OCI-LY1 (cell line): ENCODE measurements around the gene ELL2.

Experiments
- H2AFZ ChIP-seq: fragments of 200-600 bp; sonication (generic), shearing (Covaris generic); 2 replicates; pipeline ENCODE4 v1.6.0; 2014; ENCODE audit warnings: antibody characterized with exemption, mild to moderate bottlenecking, low read length
- H3F3A ChIP-seq: fragments of 200-600 bp; sonication (generic), shearing (Covaris generic); 2 replicates; pipeline ENCODE4 v1.6.0; 2014; ENCODE audit warnings: mild to moderate bottlenecking, antibody characterized with exemption, low read length, moderate library complexity; ENCODE audit not compliant: insufficient read depth
- H3K27ac ChIP-seq: fragments of 200-600 bp; sonication (generic); 2 replicates; pipeline ENCODE4 v1.5.1; 2014; ENCODE audit warnings: low read length, mixed run types, mild to moderate bottlenecking, low read depth; ENCODE audit not compliant: poor library complexity, severe bottlenecking
- H3K27me3 ChIP-seq: fragments of 200-600 bp; sonication (generic); 2 replicates; pipeline ENCODE4 v1.6.0; 2014; ENCODE audit warnings: antibody characterized with exemption, mild to moderate bottlenecking, low read length, moderate library complexity; ENCODE audit not compliant: insufficient read depth
- H3K36me3 ChIP-seq: fragments of 200-600 bp; sonication (generic); 2 replicates; pipeline ENCODE4 v1.6.1; 2014; ENCODE audit warnings: mild to moderate bottlenecking, antibody characterized with exemption, low read length, moderate library complexity, mixed read lengths; ENCODE audit not compliant: insufficient read depth
- H3K4me1 ChIP-seq: fragments of 200-600 bp; sonication (generic); 2 replicates; pipeline ENCODE4 v1.5.1; 2014; ENCODE audit warnings: mild to moderate bottlenecking, low read length, moderate library complexity; ENCODE audit not compliant: insufficient read depth, severe bottlenecking
- H3K4me2 ChIP-seq: fragments of 200-600 bp; sonication (generic), shearing (Covaris generic); 2 replicates; pipeline ENCODE4 v1.6.1; 2014; ENCODE audit warnings: low read length
- H3K4me3 ChIP-seq: fragments of 200-600 bp; sonication (generic); 2 replicates; pipeline ENCODE4 v1.5.1; 2014; ENCODE audit warnings: low read length, low read depth, mild to moderate bottlenecking, mixed read lengths; ENCODE audit not compliant: poor library complexity, severe bottlenecking
- H3K79me2 ChIP-seq: fragments of 200-600 bp; shearing (Covaris generic); 2 replicates; pipeline ENCODE4 v1.6.1; 2016; ENCODE audit warnings: mixed run types, low read length, mixed read lengths; ENCODE audit not compliant: insufficient read depth
- H3K9ac ChIP-seq: fragments of 200-600 bp; sonication (generic), shearing (Covaris generic); 2 replicates; pipeline ENCODE4 v1.6.1; 2014; ENCODE audit warnings: mild to moderate bottlenecking, low read length, mixed read lengths
- H3K9me2 ChIP-seq: fragments of 200-600 bp; sonication (generic), shearing (Covaris generic); 2 replicates; pipeline ENCODE4 v1.6.1; 2014; ENCODE audit warnings: low read depth, mild to moderate bottlenecking, low read length, mixed read lengths
- H3K9me3 ChIP-seq: fragments of 200-600 bp; shearing (Covaris generic); 2 replicates; pipeline ENCODE4 v1.6.1; 2014; ENCODE audit warnings: low read length, mixed read lengths
- H4K20me1 ChIP-seq: fragments of 200-600 bp; sonication (generic), shearing (Covaris generic); 2 replicates; pipeline ENCODE4 v1.6.0; 2016; ENCODE audit warnings: mild to moderate bottlenecking, low read length; ENCODE audit not compliant: insufficient read depth
- CTCF ChIP-seq: fragments of 200-600 bp; sonication (generic), shearing (Covaris generic); IDR thresholded peaks from 2 replicates; pipeline ENCODE4 v1.5.1; 2017; ENCODE audit warnings: mild to moderate bottlenecking, antibody characterized with exemption, low read length, moderate library complexity, mixed read lengths
- EZH2 ChIP-seq: fragments of 200-600 bp; sonication (generic), shearing (Covaris generic); IDR thresholded peaks from 2 replicates; pipeline ENCODE4 v1.8.0; 2017; ENCODE audit warnings: borderline replicate concordance, mixed run types, mild to moderate bottlenecking, antibody characterized with exemption, low read length, moderate library complexity, mixed read lengths

The ELL2 gene

GRCh38 chr5:95961617-95962474 lies at the start of gene ELL2:
Gene ELL2, minus strand, starts transcription at chr5:95961851. Its CDS starts 130 bp downstream, at chr5:95961721.
- Histone ChIP-seq H3K4me2 (peak within 1 kb of the TSS; percentile 73), H3K4me1 (peaks cover 18% of the 10 kb centered on the region), H2AFZ (peak within 1 kb of the TSS; percentile 16; the same call in 1 of the 2 replicates), H4K20me1 (no peaks in the 10 kb centered on the region), H3K9me3 (no peaks in the 10 kb centered on the region), H3K36me3 (no peaks in the 10 kb centered on the region), H3K27ac (no peak within 1 kb of the TSS), H3K9ac (peak within 1 kb of the TSS; percentile 71), H3K27me3 (0 out of 2 replicates have a peak, but pooled peaks cover 9% of the 10 kb centered on the region), H3F3A (no peaks in the 10 kb centered on the region), H3K4me3 (peak within 1 kb of the TSS; percentile 81), H3K9me2 (no peaks in the 10 kb centered on the region), H3K79me2 (no peaks in the 10 kb centered on the region)
- TF ChIP-seq CTCF (no peak), EZH2 (no peak)

GRCh38 chr5:96008987-96009647 lies 47.5 kb upstream of the ELL2 start:
- H3K79me2 ChIP-seq = no peaks in the 10 kb centered on the region
- no peaks in the 10 kb centered on the region for H3K4me1 ChIP-seq
- H3K9me2 ChIP-seq = no peaks in the 10 kb centered on the region
- no peak overlapping the region for H2AFZ ChIP-seq
- H3K27me3 ChIP-seq = no peaks in the 10 kb centered on the region
- H3K9ac ChIP-seq = no peak overlapping the region
- no peak for TF ChIP-seq CTCF
- TF ChIP-seq EZH2 = no peak
- H3K4me3 ChIP-seq = no peak overlapping the region
- H3F3A ChIP-seq = no peaks in the 10 kb centered on the region
- no peaks in the 10 kb centered on the region for H3K36me3 ChIP-seq
- H4K20me1 ChIP-seq = no peaks in the 10 kb centered on the region
- H3K27ac ChIP-seq = no peak overlapping the region
- no peak overlapping the region for H3K4me2 ChIP-seq
- no peaks in the 10 kb centered on the region for H3K9me3 ChIP-seq

GRCh38 chr5:96008487-96008886 lies 46.8 kb upstream of the ELL2 start:
- no peak overlapping the region for H3K4me3 ChIP-seq
- H3K36me3 ChIP-seq = no peaks in the 10 kb centered on the region
- no peaks in the 10 kb centered on the region for H3F3A ChIP-seq
- H3K4me1 ChIP-seq = no peaks in the 10 kb centered on the region
- H3K27ac ChIP-seq = no peak overlapping the region
- H3K9me2 ChIP-seq = no peaks in the 10 kb centered on the region
- no peak overlapping the region for H3K4me2 ChIP-seq
- no peaks in the 10 kb centered on the region for H3K79me2 ChIP-seq
- TF ChIP-seq CTCF (no peak), EZH2 (no peak)
- no peaks in the 10 kb centered on the region for H4K20me1 ChIP-seq
- no peak overlapping the region for H2AFZ ChIP-seq
- H3K27me3 ChIP-seq = no peaks in the 10 kb centered on the region
- no peaks in the 10 kb centered on the region for H3K9me3 ChIP-seq
- H3K9ac ChIP-seq = no peak overlapping the region
